NCI-H128 (cell line): Measurements from ENCODE around the gene FAM76B.

ENCODE experiments used
- DNase-seq: peaks from one replicate; lab custom pipeline; 2025; ENCODE audit not compliant: unreplicated experiment; lab: John Stamatoyannopoulos, UW

FAM76B gene

GRCh38 chr11:95734009-95734572 lies 55.5 kb downstream of the FAM76B start:
- DNase-seq: no peak

- DNase-seq: no peak
Measured at GRCh38 chr11:95732930-95733602, 56.5 kb downstream of the FAM76B start.

- no peak for DNase-seq
Measured at GRCh38 chr11:95729462-95729861, 60.1 kb downstream of the FAM76B start.

GRCh38 chr11:95728790-95729189 lies 60.8 kb downstream of the FAM76B start:
- DNase-seq: no peak

GRCh38 chr11:95728094-95728493 lies 61.5 kb downstream of the FAM76B start:
- no peak for DNase-seq

GRCh38 chr11:95727620-95728019 lies 62.0 kb downstream of the FAM76B start:
- no peak for DNase-seq

- DNase-seq: no peak
Measured at GRCh38 chr11:95727111-95727510, 62.5 kb downstream of the FAM76B start.

GRCh38 chr11:95725196-95725595 lies 64.4 kb downstream of the FAM76B start:
- no peak for DNase-seq

GRCh38 chr11:95723361-95723942 lies 66.1 kb downstream of the FAM76B start:
- DNase-seq: no peak

GRCh38 chr11:95720195-95720594 lies 69.4 kb downstream of the FAM76B start:
- DNase-seq: no peak
